Transverse colon (tissue), 4 donors: Measurements from ENCODE around the gene SERPIND1. TPM values are rescaled to one million over a fixed set of nuclear protein-coding genes. Genes with fewer than 3 reads are reported as not detected.

Experiments used
- DNase-seq: peaks from one replicate; pipeline ENCODE4 v3.0.0-alpha.2; 2019
- H3K27ac ChIP-seq, 4 donors: fragments of 200-600 bp; sonication (generic); 2 replicates each; pipeline ENCODE4 v1.5.1; 2016 to 2018; ENCODE audit warnings: inconsistent platforms in 4 of 4
- H3K27me3 ChIP-seq: fragments of 200-600 bp; sonication (generic); 2 replicates; pipeline ENCODE4 v1.5.1; 2017; ENCODE audit warnings: inconsistent platforms
- H3K36me3 ChIP-seq, 4 donors: fragments of 200-600 bp; sonication (generic); 2 replicates each; pipeline ENCODE4 v1.5.1; 2017 to 2019; ENCODE audit warnings: inconsistent platforms in 4 of 4
- H3K4me1 ChIP-seq, 4 donors: fragments of 200-600 bp; sonication (generic); 2 replicates each; pipeline ENCODE4 v1.5.1; 2017 to 2020; ENCODE audit warnings: inconsistent platforms in 4 of 4
- H3K4me3 ChIP-seq, 4 donors: fragments of 200-600 bp; sonication (generic); 1 replicate in 1 of 4; 2 replicates in 3 of 4; pipeline versions ENCODE4 v1.5.1 to v1.6.1; 2017 to 2019; ENCODE audit warnings: inconsistent platforms in 4 of 4
- H3K9me3 ChIP-seq, 2 donors: fragments of 200-600 bp; sonication (generic); 2 replicates each; pipeline ENCODE4 v1.5.1; 2017 to 2019; ENCODE audit warnings: inconsistent platforms in 2 of 2
- EP300 ChIP-seq: sonication (generic); formaldehyde crosslinking; IDR thresholded peaks from one replicate; pipeline ENCODE4 v1.6.1; 2017; ENCODE audit warnings: antibody characterized with exemption, low read depth
- POLR2A ChIP-seq: fragments of 450-650 bp; IDR thresholded peaks from one replicate; pipeline ENCODE4 v1.6.1; 2016; ENCODE audit warnings: antibody characterized with exemption, mild to moderate bottlenecking, moderate library complexity
- POLR2AphosphoS5 ChIP-seq, 3 donors: sonication (generic); formaldehyde crosslinking; IDR thresholded peaks; one replicate each; pipeline ENCODE4 v1.6.1; 2016; ENCODE audit warnings: antibody characterized with exemption in 3 of 3
- WGBS, 2 donors: methylation state at CpG; one replicate each; pipeline ENCODE4 v1.1.5; 2018; ENCODE audit warnings: low coverage in 1 of 2; 5-methylcytosine and 5-hydroxymethylcytosine counted together
- in situ Hi-C, 4 donors: fragments of 200-750 bp; cut with MboI; loops; one replicate each; pipeline versions ENCODE4 v1.15.0 to v1.15.1; 2017; ENCODE audit warnings: low sequenced_read_pairs in 3 of 4, low pct_ligation_motif_present in 1 of 4, low pct_unique_long_range_greater_than_20kb in 1 of 4
- intact Hi-C: fragments of 100-400 bp; cut with DNase I; formaldehyde crosslinking; loops from one replicate; pipeline ENCODE4 v1.15.1; 2023; ENCODE audit warnings: low total_unique reads
- total RNA-seq, 4 donors: library from RNA; depleted of rRNA; stranded (reverse); fragments of >200 nt; gene quantifications; one replicate each; pipeline ENCODE4 v1.1.0, GENCODE V29; 2016
- TF ChIP-seq, protein P1 (sequence below), 5 experiments: fragments of 200-600 bp in 3 of 5; fragments of 450-650 bp in 2 of 5; sonication (generic) in 3 of 5; IDR thresholded peaks; 1 replicate in 2 of 5; 2 replicates in 3 of 5; pipeline ENCODE4 v1.5.1; 2016 to 2017; ENCODE audit warnings: antibody characterized with exemption in 5 of 5, inconsistent platforms in 3 of 5, mild to moderate bottlenecking in 2 of 5, moderate library complexity in 1 of 5

The SERPIND1 gene
- total RNA-seq, 4 donors from 2014 or later = not detected

GRCh38 chr22:20798218-20798617 lies 24.3 kb downstream of the SERPIND1 start:
- Histone ChIP-seq H3K4me3 (no peak overlapping the region), H3K36me3 (peaks cover 0 to 74% (median 34%) of the 10 kb centered on the region in 4 donors), H3K27me3 (no peaks in the 10 kb centered on the region), H3K9me3 (no peaks in the 10 kb centered on the region), H3K27ac (no peak overlapping the region), H3K4me1 (no peaks in the 10 kb centered on the region)
- no peak for DNase-seq
- in situ Hi-C loops = no loop called here
- intact Hi-C loops = no loop called here
- WGBS, 2 donors = 93% methylated on average over 5 of the region's 5 CpGs; no CpG with 5 or more reads in 1 of the 2 donors
- TF ChIP-seq POLR2A (no peak), EP300 (no peak), POLR2AphosphoS5 (IDR thresholded peaks at IDR 0.05) (no peak)
- TF ChIP-seq, protein P1, sequence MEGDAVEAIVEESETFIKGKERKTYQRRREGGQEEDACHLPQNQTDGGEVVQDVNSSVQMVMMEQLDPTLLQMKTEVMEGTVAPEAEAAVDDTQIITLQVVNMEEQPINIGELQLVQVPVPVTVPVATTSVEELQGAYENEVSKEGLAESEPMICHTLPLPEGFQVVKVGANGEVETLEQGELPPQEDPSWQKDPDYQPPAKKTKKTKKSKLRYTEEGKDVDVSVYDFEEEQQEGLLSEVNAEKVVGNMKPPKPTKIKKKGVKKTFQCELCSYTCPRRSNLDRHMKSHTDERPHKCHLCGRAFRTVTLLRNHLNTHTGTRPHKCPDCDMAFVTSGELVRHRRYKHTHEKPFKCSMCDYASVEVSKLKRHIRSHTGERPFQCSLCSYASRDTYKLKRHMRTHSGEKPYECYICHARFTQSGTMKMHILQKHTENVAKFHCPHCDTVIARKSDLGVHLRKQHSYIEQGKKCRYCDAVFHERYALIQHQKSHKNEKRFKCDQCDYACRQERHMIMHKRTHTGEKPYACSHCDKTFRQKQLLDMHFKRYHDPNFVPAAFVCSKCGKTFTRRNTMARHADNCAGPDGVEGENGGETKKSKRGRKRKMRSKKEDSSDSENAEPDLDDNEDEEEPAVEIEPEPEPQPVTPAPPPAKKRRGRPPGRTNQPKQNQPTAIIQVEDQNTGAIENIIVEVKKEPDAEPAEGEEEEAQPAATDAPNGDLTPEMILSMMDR (IDR thresholded peaks at IDR 0.05) = no peak

- Histone ChIP-seq H3K36me3 (peaks cover 0 to 81% (median 37%) of the 10 kb centered on the region in 4 donors), H3K4me1 (no peaks in the 10 kb centered on the region), H3K4me3 (no peak overlapping the region), H3K27ac (no peak overlapping the region), H3K27me3 (no peaks in the 10 kb centered on the region), H3K9me3 (no peaks in the 10 kb centered on the region)
- in situ Hi-C loops (no loop called here), intact Hi-C loops (no loop called here)
- DNase-seq = no peak
- TF ChIP-seq POLR2A (no peak), EP300 (no peak), POLR2AphosphoS5 (IDR thresholded peaks at IDR 0.05) (no peak)
- TF ChIP-seq, protein P1 (IDR thresholded peaks at IDR 0.05) = no peak
- WGBS, 2 donors = 96% methylated on average over 10 of the region's 10 CpGs; no CpG with 5 or more reads in 1 of the 2 donors
Observed at GRCh38 chr22:20798974-20799373, 25.1 kb downstream of the SERPIND1 start.

- Histone ChIP-seq H3K4me3 (no peak overlapping the region), H3K27ac (no peak overlapping the region), H3K36me3 (peaks cover 0 to 82% (median 39%) of the 10 kb centered on the region in 4 donors), H3K4me1 (no peaks in the 10 kb centered on the region), H3K9me3 (no peaks in the 10 kb centered on the region), H3K27me3 (no peaks in the 10 kb centered on the region)
- DNase-seq = no peak
- in situ Hi-C loops = no loop called here
- 86 to 96% methylated on average over 4 to 8 of the region's 8 CpGs for WGBS, 2 donors
- TF ChIP-seq, protein P1 (IDR thresholded peaks at IDR 0.05) = no peak
- no peak for TF ChIP-seq EP300
- no peak for TF ChIP-seq POLR2A
- no peak for TF ChIP-seq POLR2AphosphoS5 (IDR thresholded peaks at IDR 0.05)
- intact Hi-C loops = no loop called here
Observed at GRCh38 chr22:20799449-20799848, 25.5 kb downstream of the SERPIND1 start.

DNA sequence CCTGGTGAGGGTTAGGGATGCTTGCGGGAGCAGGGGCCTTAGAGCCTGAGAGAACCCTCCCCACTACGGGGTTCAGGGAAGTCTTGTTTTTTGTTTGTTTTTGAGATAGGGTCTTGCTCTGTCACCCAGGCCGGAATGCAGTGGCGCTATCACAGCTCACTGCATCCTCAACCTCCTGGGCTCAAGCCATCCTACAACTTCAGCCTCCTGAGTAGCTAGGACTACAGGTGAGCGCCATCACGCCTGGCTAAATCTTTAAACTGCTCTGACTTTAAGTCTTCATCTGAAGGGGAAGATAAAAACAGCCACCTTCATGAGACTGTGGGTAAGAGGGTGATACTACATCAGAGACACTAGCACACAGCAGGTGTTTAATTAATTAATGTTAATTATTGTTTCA lies 28.5 kb downstream of the SERPIND1 start:
- no peaks in the 10 kb centered on the region for H3K4me1 ChIP-seq
- in situ Hi-C loops = no loop called here
- no peak for DNase-seq

More for the DNA sequence above, 28.5 kb downstream of the SERPIND1 start:
- intact Hi-C loops = no loop called here
- no peaks in the 10 kb centered on the region for H3K9me3 ChIP-seq
- 96% methylated on average over 6 of the region's 6 CpGs; no CpG with 5 or more reads in 1 of the 2 donors for WGBS, 2 donors
- H3K27me3 ChIP-seq = no peaks in the 10 kb centered on the region
- no peak for TF ChIP-seq EP300
- no peak for TF ChIP-seq POLR2A
- TF ChIP-seq, protein P1 (IDR thresholded peaks at IDR 0.05) = no peak
- TF ChIP-seq POLR2AphosphoS5 (IDR thresholded peaks at IDR 0.05) = no peak
- peaks cover 0 to 77% (median 36%) of the 10 kb centered on the region in 4 donors for H3K36me3 ChIP-seq
- H3K4me3 ChIP-seq = no peak overlapping the region
- no peak overlapping the region for H3K27ac ChIP-seq
